HepG2 (cell line): ENCODE data around the gene MAP2K7. TPM values are rescaled to one million over a fixed set of nuclear protein-coding genes. Genes with fewer than 3 reads are reported as not detected.

Experiments used
- FOXJ3 ChIP-seq: sonication (generic); formaldehyde crosslinking; IDR thresholded peaks from 2 replicates; pipeline ENCODE4 v1.4.0; 2020; ENCODE audit warnings: missing genetic modification reagents, mild to moderate bottlenecking, borderline replicate concordance
- HNF4G ChIP-seq, 2 experiments: sonication (generic) in 1 of 2; formaldehyde crosslinking in 1 of 2; IDR thresholded peaks; 2 replicates each; pipeline versions ENCODE4 v1.4.0 to v1.6.1; 2011 to 2020; ENCODE audit warnings: borderline replicate concordance in 2 of 2, low read depth in 2 of 2, mild to moderate bottlenecking in 2 of 2, low read length in 1 of 2, missing genetic modification reagents in 1 of 2, moderate library complexity in 1 of 2
- HNRNPLL ChIP-seq: fragments of 200-400 bp; formaldehyde crosslinking; IDR thresholded peaks from 2 replicates; pipeline ENCODE4 v1.6.1; 2017; ENCODE audit warnings: mild to moderate bottlenecking, low read depth, low read length; ENCODE audit not compliant: poor library complexity, severe bottlenecking
- HOXD1 ChIP-seq: sonication (generic); formaldehyde crosslinking; IDR thresholded peaks from 2 replicates; pipeline ENCODE4 v1.5.0; 2020; ENCODE audit warnings: missing genetic modification reagents
- KDM4B ChIP-seq: sonication (generic); formaldehyde crosslinking; IDR thresholded peaks from 2 replicates; pipeline ENCODE4 v1.4.0; 2020; ENCODE audit warnings: missing genetic modification reagents
- LRRFIP1 ChIP-seq: sonication (generic); formaldehyde crosslinking; conservative IDR thresholded peaks from 2 replicates; pipeline ENCODE4 v1.4.0; 2020; ENCODE audit warnings: missing genetic modification reagents
- MEIS2 ChIP-seq: sonication (generic); formaldehyde crosslinking; IDR thresholded peaks from 2 replicates; pipeline ENCODE4 v1.9.0; 2021; ENCODE audit warnings: mild to moderate bottlenecking, missing genetic modification reagents
- NCOA1 ChIP-seq: sonication (generic); formaldehyde crosslinking; IDR thresholded peaks from 2 replicates; pipeline ENCODE4 v1.9.0; 2021; ENCODE audit warnings: missing genetic modification reagents
- NR2C2 ChIP-seq: sonication (generic); formaldehyde crosslinking; IDR thresholded peaks from 2 replicates; pipeline ENCODE4 v1.4.0; 2020; ENCODE audit warnings: missing genetic modification reagents, mild to moderate bottlenecking, moderate library complexity, borderline replicate concordance
- PREB ChIP-seq: sonication (generic); formaldehyde crosslinking; IDR thresholded peaks from 2 replicates; pipeline ENCODE4 v1.4.0; 2020; ENCODE audit warnings: missing genetic modification reagents
- PRMT3 ChIP-seq: sonication (generic); formaldehyde crosslinking; IDR thresholded peaks from 2 replicates; pipeline ENCODE4 v1.8.1; 2022; ENCODE audit warnings: low read depth, mild to moderate bottlenecking, moderate library complexity, missing genetic modification reagents, borderline replicate concordance
- RCOR2 ChIP-seq: IDR thresholded peaks from 2 replicates; pipeline ENCODE4 v1.6.1; 2016; ENCODE audit warnings: missing biosample characterization, missing genetic modification reagents
- RXRB ChIP-seq: IDR thresholded peaks from 2 replicates; pipeline ENCODE4 v1.6.1; 2016; ENCODE audit warnings: borderline replicate concordance, missing genetic modification reagents, missing compliant biosample characterization
- SALL1 ChIP-seq: sonication (generic); formaldehyde crosslinking; IDR thresholded peaks from 2 replicates; pipeline ENCODE4 v1.8.0; 2022; ENCODE audit warnings: mild to moderate bottlenecking, missing genetic modification reagents
- SCMH1 ChIP-seq: sonication (generic); formaldehyde crosslinking; IDR thresholded peaks from 2 replicates; pipeline ENCODE4 v1.9.0; 2021; ENCODE audit warnings: missing genetic modification reagents, mild to moderate bottlenecking, borderline replicate concordance
- SIX1 ChIP-seq: sonication (generic); formaldehyde crosslinking; IDR thresholded peaks from 2 replicates; pipeline ENCODE4 v1.4.0; 2020; ENCODE audit warnings: missing genetic modification reagents, borderline replicate concordance
- SMAD9 ChIP-seq: sonication (generic); formaldehyde crosslinking; IDR thresholded peaks from 2 replicates; pipeline ENCODE4 v1.5.1; 2020; ENCODE audit warnings: mild to moderate bottlenecking, missing genetic modification reagents
- TEAD3 ChIP-seq: optimal IDR thresholded peaks from 2 replicates; pipeline ENCODE3; 2016; ENCODE audit warnings: borderline replicate concordance
- TEF ChIP-seq: sonication (generic); formaldehyde crosslinking; IDR thresholded peaks from 2 replicates; pipeline ENCODE4 v1.5.0; 2020; ENCODE audit warnings: missing genetic modification reagents
- ZKSCAN5 ChIP-seq: sonication (generic); formaldehyde crosslinking; IDR thresholded peaks from 2 replicates; pipeline ENCODE4 v1.5.1; 2020; ENCODE audit warnings: mild to moderate bottlenecking, missing genetic modification reagents
- ZNF282 ChIP-seq: fragments of 450-650 bp; IDR thresholded peaks from 2 replicates; pipeline ENCODE4 v1.6.1; 2018; ENCODE audit not compliant: partially characterized antibody
- ZNF510 ChIP-seq: sonication (generic); formaldehyde crosslinking; IDR thresholded peaks from 2 replicates; pipeline ENCODE4 v1.4.0; 2020; ENCODE audit warnings: low read depth, mild to moderate bottlenecking, missing genetic modification reagents
- ZNF691 ChIP-seq: sonication (generic); formaldehyde crosslinking; IDR thresholded peaks from 2 replicates; pipeline ENCODE4 v1.4.0; 2020; ENCODE audit warnings: missing genetic modification reagents, low read depth, mild to moderate bottlenecking, borderline replicate concordance
- polyA plus RNA-seq, 8 experiments: library from polyadenylated mRNA; depleted of rRNA in 3 of 8; stranded (reverse) in 7 of 8; unstranded in 1 of 8; fragments of >200 nt; fragmentation: Illumina TruSeq in 4 of 8; extraction: Trizol in 4 of 8; gene quantifications; 2 replicates each; pipeline versions ENCODE4 v1.2.1 to v1.2.3, GENCODE V29; 2011 to 2016; ENCODE audit warnings: low read depth in 4 of 8, missing spikeins in 1 of 8, mixed read lengths in 1 of 8; ENCODE audit not compliant: insufficient read depth in 1 of 8
- total RNA-seq, 5 experiments: library from RNA; depleted of rRNA; stranded (reverse); fragments of >200 nt; fragmentation: Illumina TruSeq; extraction: Trizol; gene quantifications; 2 replicates each; pipeline ENCODE4 v1.2.3, GENCODE V29; 2016; ENCODE audit warnings: low read depth in 1 of 5
- TF ChIP-seq, protein P1 (sequence below): IDR thresholded peaks from 2 replicates; pipeline ENCODE4 v1.6.1; 2016; ENCODE audit warnings: missing genetic modification reagents, missing compliant biosample characterization

The MAP2K7 gene
- total and polyA plus RNA-seq, 2 of the 13 experiments (the other 11 are each of a cell fraction or from before 2014, with no cell fraction given): 9.0 to 10.8 TPM

GRCh38 chr19:7916103-7916954 lies 12.7 kb downstream of the MAP2K7 start (continued):
- TF ChIP-seq KDM4B (no peak), RCOR2 (CRISPR knock-in tag) (no peak), LRRFIP1 (CRISPR knock-in tag) (no peak), SALL1 (CRISPR knock-in tag) (peak; percentile 32; the same call in 1 of the 2 replicates), NCOA1 (no peak), ZNF282 (no peak), SMAD9 (CRISPR knock-in tag) (no peak), FOXJ3 (no peak), HNRNPLL (peak; percentile 87), TEAD3 (no peak), ZKSCAN5 (CRISPR knock-in tag) (no peak), SCMH1 (CRISPR knock-in tag) (no peak), ZNF510 (CRISPR knock-in tag) (no peak; the same call in 1 of the 2 replicates), PREB (CRISPR knock-in tag) (no peak), SIX1 (CRISPR knock-in tag) (no peak), NR2C2 (CRISPR knock-in tag) (peak; percentile 49; the same call in 1 of the 2 replicates), TEF (CRISPR knock-in tag) (no peak), RXRB (no peak), HOXD1 (CRISPR knock-in tag) (peak; percentile 75; the same call in 1 of the 2 replicates), PRMT3 (CRISPR knock-in tag) (peak; percentile 69; the same call in 1 of the 2 replicates), MEIS2 (CRISPR knock-in tag) (no peak), HNF4G (IDR thresholded peaks at IDR 0.05; ENCODE audit: borderline replicate concordance, low read depth, low read length) (no peak), HNF4G (CRISPR knock-in tag; IDR thresholded peaks at IDR 0.05; ENCODE audit: borderline replicate concordance, low read depth) (no peak), ZNF691 (CRISPR knock-in tag) (0 out of 2 replicates have a peak, but pooled peaks have one; percentile 22)
- TF ChIP-seq, protein P1, sequence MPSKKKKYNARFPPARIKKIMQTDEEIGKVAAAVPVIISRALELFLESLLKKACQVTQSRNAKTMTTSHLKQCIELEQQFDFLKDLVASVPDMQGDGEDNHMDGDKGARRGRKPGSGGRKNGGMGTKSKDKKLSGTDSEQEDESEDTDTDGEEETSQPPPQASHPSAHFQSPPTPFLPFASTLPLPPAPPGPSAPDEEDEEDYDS (CRISPR knock-in tag): no peak
